K562 (cell line): ENCODE results near the gene BSPRY. TPM values are rescaled to one million over a fixed set of nuclear protein-coding genes. Genes with fewer than 3 reads are reported as not detected.

Source experiments
- ARID1B ChIP-seq: fragments of 450-650 bp; IDR thresholded peaks from 2 replicates; pipeline ENCODE4 v1.6.1; 2016; ENCODE audit warnings: antibody characterized with exemption, mild to moderate bottlenecking, inconsistent platforms
- ATF6 ChIP-seq: sonication (generic); formaldehyde crosslinking; IDR thresholded peaks from 2 replicates; pipeline ENCODE4 v1.4.0; 2020; ENCODE audit warnings: mild to moderate bottlenecking, missing genetic modification reagents
- CCNT2 ChIP-seq: IDR thresholded peaks from 2 replicates; pipeline ENCODE4 v1.6.1; 2011; ENCODE audit warnings: borderline replicate concordance, low read depth, mild to moderate bottlenecking, moderate library complexity, mixed read lengths, low read length; ENCODE audit not compliant: insufficient read length; ENCODE audit errors: extremely low read depth
- DACH1 ChIP-seq: fragments of 450-650 bp; IDR thresholded peaks from 2 replicates; pipeline ENCODE4 v1.6.1; 2018; ENCODE audit not compliant: partially characterized antibody
- HNRNPL ChIP-seq: fragments of 200-400 bp; formaldehyde crosslinking; IDR thresholded peaks from 2 replicates; pipeline ENCODE4 v1.6.1; 2017; ENCODE audit warnings: low read depth, mild to moderate bottlenecking, low read length
- L3MBTL2 ChIP-seq: fragments of 450-650 bp; IDR thresholded peaks from 2 replicates; pipeline ENCODE4 v1.6.1; 2016; ENCODE audit warnings: mild to moderate bottlenecking, moderate library complexity
- MIER1 ChIP-seq: fragments of 450-650 bp; IDR thresholded peaks from 2 replicates; pipeline ENCODE4 v1.6.1; 2016; ENCODE audit warnings: antibody characterized with exemption, mild to moderate bottlenecking, low read depth
- NCOA6 ChIP-seq: fragments of 450-650 bp; IDR thresholded peaks from 2 replicates; pipeline ENCODE4 v1.6.1; 2017; ENCODE audit warnings: mild to moderate bottlenecking
- NFIX ChIP-seq: fragments of 250-450 bp; sonication (Bioruptor Pico); IDR thresholded peaks from 2 replicates; pipeline ENCODE4 v1.4.0; 2020; ENCODE audit warnings: low read depth, mild to moderate bottlenecking, moderate library complexity
- RBM25 ChIP-seq: fragments of 200-400 bp; formaldehyde crosslinking; IDR thresholded peaks from 2 replicates; pipeline ENCODE4 v1.6.1; 2018; ENCODE audit warnings: low read length, low read depth, moderate library complexity; ENCODE audit not compliant: severe bottlenecking
- SMARCA4 ChIP-seq: fragments of 450-650 bp; IDR thresholded peaks from 2 replicates; pipeline ENCODE4 v1.6.1; 2016
- SMC3 ChIP-seq: conservative IDR thresholded peaks from 2 replicates; pipeline ENCODE4 v1.6.1; 2011; ENCODE audit warnings: low read depth, low read length, improper control_type of control experiment; ENCODE audit not compliant: insufficient read depth
- SP1 ChIP-seq: sonication (generic); formaldehyde crosslinking; IDR thresholded peaks from 2 replicates; pipeline ENCODE4 v1.8.1; 2022; ENCODE audit warnings: mild to moderate bottlenecking, missing genetic modification reagents
- TCF3 ChIP-seq: sonication (generic); formaldehyde crosslinking; IDR thresholded peaks from 2 replicates; pipeline ENCODE4 v1.4.0; 2020; ENCODE audit warnings: mild to moderate bottlenecking, missing genetic modification reagents
- ZMIZ1 ChIP-seq, 2 experiments: fragments of 150-350 bp in 1 of 2; IDR thresholded peaks; 2 replicates each; pipeline ENCODE4 v1.6.1; 2012 to 2016; ENCODE audit warnings: low read depth in 2 of 2, low read length in 2 of 2, mild to moderate bottlenecking in 1 of 2, moderate library complexity in 1 of 2
- ZNF165 ChIP-seq: fragments of 250-450 bp; sonication (Bioruptor Pico); IDR thresholded peaks from 2 replicates; pipeline ENCODE4 v1.4.0; 2020; ENCODE audit warnings: borderline replicate concordance
- ZNF311 ChIP-seq: fragments of 250-450 bp; sonication (Bioruptor Pico); IDR thresholded peaks from 2 replicates; pipeline ENCODE4 v1.4.0; 2020; ENCODE audit warnings: mild to moderate bottlenecking, moderate library complexity
- ZNF609 ChIP-seq: sonication (generic); formaldehyde crosslinking; IDR thresholded peaks from 2 replicates; pipeline ENCODE4 v1.8.1; 2023; ENCODE audit warnings: missing genetic modification reagents, mild to moderate bottlenecking, borderline replicate concordance
- polyA plus RNA-seq, 8 experiments: library from polyadenylated mRNA; depleted of rRNA in 4 of 8; stranded (reverse) in 5 of 8; unstranded in 3 of 8; fragments of >200 nt; fragmentation: Nextera tagmentation in 2 of 8; fragmentation: Illumina TruSeq in 1 of 8; extraction: Ambion mirVana in 2 of 8; extraction: Trizol in 1 of 8; gene quantifications; 2 replicates each; pipeline versions ENCODE4 v1.2.1 to v1.2.3, GENCODE V29; 2011 to 2014; ENCODE audit warnings: inconsistent platforms in 1 of 8, missing spikeins in 1 of 8
- total RNA-seq, 7 experiments: library from RNA; depleted of rRNA in 6 of 7; stranded (reverse); fragments of >200 nt in 6 of 7; fragmentation: Illumina TruSeq in 2 of 7; extraction: Trizol in 2 of 7; gene quantifications; 2 replicates each; pipeline versions ENCODE4 v1.2.1 to v1.2.3, GENCODE V29; 2011 to 2021; ENCODE audit warnings: low replicate concordance in 1 of 7

The BSPRY gene
- total and polyA plus RNA-seq, 9 of the 15 experiments (the other 6 are each of a cell fraction or from before 2014, with no cell fraction given), result 0.07 to 0.67 (median 0.18) TPM

- no peak for TF ChIP-seq ZMIZ1 (IDR thresholded peaks at IDR 0.05; ENCODE audit: low read depth in 2 of 2, low read length in 2 of 2)
- peak; percentile 63 for TF ChIP-seq RBM25
- no peak for TF ChIP-seq MIER1
- TF ChIP-seq ZNF609 (CRISPR knock-in tag), result no peak
- no peak for TF ChIP-seq ATF6 (CRISPR knock-in tag)
- TF ChIP-seq TCF3 (CRISPR knock-in tag), result peak; percentile 46
- TF ChIP-seq NFIX (CRISPR knock-in tag), result no peak
- TF ChIP-seq SP1 (CRISPR knock-in tag), result peak; percentile 98
- no peak for TF ChIP-seq ZNF311
- TF ChIP-seq SMC3, result peak; percentile 81
- TF ChIP-seq ZNF165, result no peak
- no peak for TF ChIP-seq SMARCA4
- peak; percentile 92 for TF ChIP-seq CCNT2
- no peak for TF ChIP-seq DACH1
- TF ChIP-seq ARID1B, result peak; percentile 41; the same call in 1 of the 2 replicates
- peak; percentile 76 for TF ChIP-seq L3MBTL2
- no peak for TF ChIP-seq NCOA6
- TF ChIP-seq HNRNPL, result no peak
These were observed 51.9 kb downstream of the BSPRY start, which contains the start of gene ALAD (continued) for GRCh38 chr9:113401027-113401792.
